HEK293 (cell line): ENCODE measurements around the gene OR5V1.
"Not testable (repeated sequence)": the region's sequence is repeated elsewhere in the genome, so short reads cannot be mapped to it uniquely, and the experiment has no call there.

Experiments
- CTCF ChIA-PET: fragments of 350-600 bp; formaldehyde crosslinking; extraction: SDS; loops from one replicate; lab custom pipeline; 2021; ENCODE audit warnings: antibody characterized with exemption; lab: Yijun Ruan, JAX
- POLR2A ChIA-PET: fragments of 300-600 bp; formaldehyde crosslinking; extraction: SDS; loops from one replicate; lab custom pipeline; 2020; ENCODE audit warnings: antibody characterized with exemption, inconsistent platforms; lab: Yijun Ruan, JAX
- H3K27ac ChIP-seq: fragments of 200-500 bp; sonication (Bioruptor generic); 2 replicates; pipeline ENCODE4 v1.5.1; 2014; ENCODE audit warnings: low read depth, low read length, control low read depth, inconsistent platforms; ENCODE audit errors: extremely low read depth
- H3K36me3 ChIP-seq, 2 experiments: fragments of 200-500 bp in 1 of 2; sonication (Bioruptor generic) in 1 of 2; 1 replicate in 1 of 2; 2 replicates in 1 of 2; pipeline ENCODE4 v1.5.1; 2014 to 2017; ENCODE audit warnings: inconsistent platforms in 2 of 2, low read length in 2 of 2; ENCODE audit not compliant: control insufficient read depth in 2 of 2, insufficient read depth in 1 of 2
- H3K4me1 ChIP-seq: fragments of 200-500 bp; sonication (Bioruptor generic); 2 replicates; pipeline ENCODE4 v1.5.1; 2014; ENCODE audit warnings: mild to moderate bottlenecking, low read length, inconsistent platforms; ENCODE audit not compliant: control insufficient read depth, insufficient read depth
- H3K4me3 ChIP-seq: 2 replicates; pipeline ENCODE4 v1.5.1; 2011; ENCODE audit warnings: low read depth, mild to moderate bottlenecking, control low read depth, low read length, moderate library complexity
- H3K9me3 ChIP-seq: fragments of 200-500 bp; sonication (Bioruptor generic); 2 replicates; pipeline ENCODE4 v1.5.1; 2014; ENCODE audit warnings: low read depth, low read length, inconsistent platforms; ENCODE audit not compliant: control insufficient read depth, insufficient read depth
- PRDM1 ChIP-seq: fragments of 450-650 bp; formaldehyde crosslinking; IDR thresholded peaks from 2 replicates; pipeline ENCODE4; 2016; ENCODE audit warnings: missing biosample characterization, missing genetic modification characterization
- PRDM6 ChIP-seq: fragments of 450-650 bp; formaldehyde crosslinking; IDR thresholded peaks from 2 replicates; pipeline ENCODE4 v1.5.1; 2017; ENCODE audit warnings: missing biosample characterization, missing genetic modification characterization
- SETDB1 ChIP-seq: IDR thresholded peaks from one replicate; pipeline ENCODE4 v1.6.1; 2017; ENCODE audit warnings: mild to moderate bottlenecking, low read length, moderate library complexity, mixed read lengths; ENCODE audit not compliant: insufficient read length
- YY1 ChIP-seq: fragments of 450-650 bp; formaldehyde crosslinking; IDR thresholded peaks from 2 replicates; pipeline ENCODE4 v1.5.1; 2018; ENCODE audit warnings: missing biosample characterization, missing genetic modification characterization
- ZNF146 ChIP-seq: fragments of 450-650 bp; formaldehyde crosslinking; IDR thresholded peaks from 2 replicates; pipeline ENCODE4 v1.5.1; 2016; ENCODE audit warnings: missing biosample characterization, missing genetic modification characterization
- ZNF19 ChIP-seq: fragments of 450-650 bp; formaldehyde crosslinking; IDR thresholded peaks from 2 replicates; pipeline ENCODE4; 2016; ENCODE audit warnings: missing biosample characterization, missing genetic modification characterization, low read depth
- ZNF202 ChIP-seq: fragments of 450-650 bp; formaldehyde crosslinking; IDR thresholded peaks from 2 replicates; pipeline ENCODE4 v1.5.1; 2016; ENCODE audit warnings: missing biosample characterization, missing genetic modification characterization, borderline replicate concordance
- ZNF449 ChIP-seq: fragments of 450-650 bp; formaldehyde crosslinking; IDR thresholded peaks from 2 replicates; pipeline ENCODE4 v1.5.1; 2017; ENCODE audit warnings: missing biosample characterization, mild to moderate bottlenecking, missing genetic modification characterization, moderate library complexity
- ZNF555 ChIP-seq: fragments of 450-650 bp; formaldehyde crosslinking; conservative IDR thresholded peaks from 2 replicates; pipeline ENCODE4 v1.5.1; 2017; ENCODE audit warnings: missing biosample characterization, mild to moderate bottlenecking, missing genetic modification characterization, inconsistent platforms
- ZNF560 ChIP-seq: fragments of 450-650 bp; formaldehyde crosslinking; IDR thresholded peaks from 2 replicates; pipeline ENCODE4 v1.5.1; 2017; ENCODE audit warnings: missing biosample characterization, missing genetic modification characterization, borderline replicate concordance
- ZNF785 ChIP-seq: fragments of 450-650 bp; formaldehyde crosslinking; IDR thresholded peaks from 2 replicates; pipeline ENCODE4 v1.5.1; 2016; ENCODE audit warnings: missing biosample characterization, missing genetic modification characterization
- TF ChIP-seq, protein P1 (sequence below): fragments of 450-650 bp; formaldehyde crosslinking; IDR thresholded peaks from 2 replicates; pipeline ENCODE4 v1.5.1; 2016; ENCODE audit warnings: missing biosample characterization, missing genetic modification characterization
- TF ChIP-seq, protein P2 (sequence below): fragments of 450-650 bp; formaldehyde crosslinking; IDR thresholded peaks from 2 replicates; pipeline ENCODE4 v1.5.1; 2016; ENCODE audit warnings: missing biosample characterization, missing genetic modification characterization

Gene OR5V1

DNA sequence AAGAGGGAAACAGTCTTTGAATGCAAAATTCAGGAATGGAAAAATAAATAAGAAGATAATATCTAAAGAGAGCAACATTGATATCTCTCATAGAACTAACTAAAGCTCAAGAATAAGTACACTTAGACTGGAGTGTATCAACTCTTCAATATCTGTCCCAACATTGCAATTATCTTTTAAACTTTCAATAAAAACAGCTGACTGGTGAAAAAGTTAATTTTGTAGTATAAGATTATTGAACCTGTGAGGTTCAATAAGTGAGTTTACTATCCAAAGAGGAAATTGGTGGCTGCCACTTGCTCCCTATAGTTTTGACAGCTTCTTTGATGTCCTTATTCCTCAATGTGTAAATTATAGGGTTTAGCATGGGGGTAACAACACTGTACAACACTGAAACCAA is 13.7 kb downstream of the OR5V1 start:
- ChIA-PET CTCF (interaction anchor here (0.8 kb wide), 1 partner anchor 10 kb away, joined by 3 read pairs; no protein-coding TSS in a partner anchor), POLR2A (no interaction called here)
- Histone ChIP-seq H3K36me3 (no peaks in the 10 kb centered on the region), H3K9me3 (no peaks in the 10 kb centered on the region), H3K27ac (no peak overlapping the region), H3K4me3 (no peak overlapping the region), H3K4me1 (no peaks in the 10 kb centered on the region)
- TF ChIP-seq ZNF449 = no peak
- TF ChIP-seq PRDM1 (tag by site-specific recombination) = no peak
- TF ChIP-seq ZNF19 (tag by site-specific recombination) = no peak
- TF ChIP-seq SETDB1 = no peak
- TF ChIP-seq, protein P1, sequence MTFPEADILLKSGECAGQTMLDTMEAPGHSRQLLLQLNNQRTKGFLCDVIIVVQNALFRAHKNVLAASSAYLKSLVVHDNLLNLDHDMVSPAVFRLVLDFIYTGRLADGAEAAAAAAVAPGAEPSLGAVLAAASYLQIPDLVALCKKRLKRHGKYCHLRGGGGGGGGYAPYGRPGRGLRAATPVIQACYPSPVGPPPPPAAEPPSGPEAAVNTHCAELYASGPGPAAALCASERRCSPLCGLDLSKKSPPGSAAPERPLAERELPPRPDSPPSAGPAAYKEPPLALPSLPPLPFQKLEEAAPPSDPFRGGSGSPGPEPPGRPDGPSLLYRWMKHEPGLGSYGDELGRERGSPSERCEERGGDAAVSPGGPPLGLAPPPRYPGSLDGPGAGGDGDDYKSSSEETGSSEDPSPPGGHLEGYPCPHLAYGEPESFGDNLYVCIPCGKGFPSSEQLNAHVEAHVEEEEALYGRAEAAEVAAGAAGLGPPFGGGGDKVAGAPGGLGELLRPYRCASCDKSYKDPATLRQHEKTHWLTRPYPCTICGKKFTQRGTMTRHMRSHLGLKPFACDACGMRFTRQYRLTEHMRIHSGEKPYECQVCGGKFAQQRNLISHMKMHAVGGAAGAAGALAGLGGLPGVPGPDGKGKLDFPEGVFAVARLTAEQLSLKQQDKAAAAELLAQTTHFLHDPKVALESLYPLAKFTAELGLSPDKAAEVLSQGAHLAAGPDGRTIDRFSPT (tag by site-specific recombination) = no peak
- no peak for TF ChIP-seq YY1 (tag by site-specific recombination)
- TF ChIP-seq, protein P2, sequence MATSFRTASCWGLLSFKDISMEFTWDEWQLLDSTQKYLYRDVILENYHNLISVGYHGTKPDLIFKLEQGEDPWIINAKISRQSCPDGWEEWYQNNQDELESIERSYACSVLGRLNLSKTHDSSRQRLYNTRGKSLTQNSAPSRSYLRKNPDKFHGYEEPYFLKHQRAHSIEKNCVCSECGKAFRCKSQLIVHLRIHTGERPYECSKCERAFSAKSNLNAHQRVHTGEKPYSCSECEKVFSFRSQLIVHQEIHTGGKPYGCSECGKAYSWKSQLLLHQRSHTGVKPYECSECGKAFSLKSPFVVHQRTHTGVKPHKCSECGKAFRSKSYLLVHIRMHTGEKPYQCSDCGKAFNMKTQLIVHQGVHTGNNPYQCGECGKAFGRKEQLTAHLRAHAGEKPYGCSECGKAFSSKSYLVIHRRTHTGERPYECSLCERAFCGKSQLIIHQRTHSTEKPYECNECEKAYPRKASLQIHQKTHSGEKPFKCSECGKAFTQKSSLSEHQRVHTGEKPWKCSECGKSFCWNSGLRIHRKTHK (tag by site-specific recombination) = no peak
- TF ChIP-seq PRDM6 (tag by site-specific recombination) = no peak
- TF ChIP-seq ZNF785 (tag by site-specific recombination) = no peak
- no peak for TF ChIP-seq ZNF202 (tag by site-specific recombination)
- no peak for TF ChIP-seq ZNF560 (tag by site-specific recombination)
- TF ChIP-seq ZNF146 (tag by site-specific recombination) = no peak

GRCh38 chr6:29349348-29349747 is 19.3 kb downstream of the OR5V1 start:
- H3K27ac ChIP-seq, POLR2A ChIA-PET, H3K4me3 ChIP-seq, CTCF ChIA-PET, H3K4me1 ChIP-seq, H3K9me3 ChIP-seq, H3K36me3 ChIP-seq: not testable (repeated sequence)
- TF ChIP-seq ZNF146 (tag by site-specific recombination) = 0 out of 2 replicates have a peak, but pooled peaks have one; percentile 56

- TF ChIP-seq ZNF555 (tag by site-specific recombination) = no peak
- TF ChIP-seq, all 188 proteins: peak for 0
- ChIA-PET CTCF (interaction anchor here (0.6 to 0.7 kb wide), 2 partner anchors 9 to 68 kb away, joined by 3 to 5 read pairs; no protein-coding TSS in a partner anchor), POLR2A (no interaction called here)
- Histone ChIP-seq H3K4me3 (no peak overlapping the region), H3K9me3 (no peaks in the 10 kb centered on the region), H3K36me3 (no peaks in the 10 kb centered on the region), H3K27ac (no peak overlapping the region), H3K4me1 (no peaks in the 10 kb centered on the region)
These were observed 23.3 kb downstream of the OR5V1 start for GRCh38 chr6:29345380-29345779.
